22Rv1 (cell line): ENCODE measurements around the gene GIMAP2.

Source experiments
- H3K27ac ChIP-seq: fragments of 450-650 bp; 2 replicates; pipeline ENCODE4 v1.5.1; 2017
- ZFX ChIP-seq: fragments of 450-650 bp; IDR thresholded peaks from 2 replicates; pipeline ENCODE4 v1.6.1; 2017; ENCODE audit warnings: antibody characterized with exemption, borderline replicate concordance
- TF ChIP-seq, protein P1 (sequence below): fragments of 450-650 bp; IDR thresholded peaks from 2 replicates; pipeline ENCODE4 v1.5.1; 2017; ENCODE audit warnings: mild to moderate bottlenecking

The GIMAP2 gene

DNA sequence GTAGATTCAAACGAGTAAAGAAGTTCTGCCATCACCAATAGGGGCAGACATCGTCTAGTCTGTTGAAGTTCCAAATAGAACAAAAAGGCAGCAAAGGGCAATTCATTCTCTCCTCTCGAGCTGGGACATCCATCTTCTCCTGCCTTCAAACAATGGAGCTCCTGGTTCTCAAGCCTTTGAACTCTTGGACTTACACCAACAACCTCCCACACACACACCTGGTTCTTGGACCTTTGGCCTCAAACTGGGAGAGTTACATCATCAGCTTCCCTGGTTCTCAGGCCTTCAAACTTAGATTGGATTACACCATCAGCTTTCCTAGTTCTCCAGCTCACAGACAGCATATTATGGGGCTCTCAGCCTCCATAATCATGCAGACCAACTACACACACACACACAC, 41.9 kb downstream of the GIMAP2 start:
- no peak for TF ChIP-seq ZFX
- TF ChIP-seq, protein P1, sequence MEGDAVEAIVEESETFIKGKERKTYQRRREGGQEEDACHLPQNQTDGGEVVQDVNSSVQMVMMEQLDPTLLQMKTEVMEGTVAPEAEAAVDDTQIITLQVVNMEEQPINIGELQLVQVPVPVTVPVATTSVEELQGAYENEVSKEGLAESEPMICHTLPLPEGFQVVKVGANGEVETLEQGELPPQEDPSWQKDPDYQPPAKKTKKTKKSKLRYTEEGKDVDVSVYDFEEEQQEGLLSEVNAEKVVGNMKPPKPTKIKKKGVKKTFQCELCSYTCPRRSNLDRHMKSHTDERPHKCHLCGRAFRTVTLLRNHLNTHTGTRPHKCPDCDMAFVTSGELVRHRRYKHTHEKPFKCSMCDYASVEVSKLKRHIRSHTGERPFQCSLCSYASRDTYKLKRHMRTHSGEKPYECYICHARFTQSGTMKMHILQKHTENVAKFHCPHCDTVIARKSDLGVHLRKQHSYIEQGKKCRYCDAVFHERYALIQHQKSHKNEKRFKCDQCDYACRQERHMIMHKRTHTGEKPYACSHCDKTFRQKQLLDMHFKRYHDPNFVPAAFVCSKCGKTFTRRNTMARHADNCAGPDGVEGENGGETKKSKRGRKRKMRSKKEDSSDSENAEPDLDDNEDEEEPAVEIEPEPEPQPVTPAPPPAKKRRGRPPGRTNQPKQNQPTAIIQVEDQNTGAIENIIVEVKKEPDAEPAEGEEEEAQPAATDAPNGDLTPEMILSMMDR: no peak
- H3K27ac ChIP-seq: no peak overlapping the region

DNA sequence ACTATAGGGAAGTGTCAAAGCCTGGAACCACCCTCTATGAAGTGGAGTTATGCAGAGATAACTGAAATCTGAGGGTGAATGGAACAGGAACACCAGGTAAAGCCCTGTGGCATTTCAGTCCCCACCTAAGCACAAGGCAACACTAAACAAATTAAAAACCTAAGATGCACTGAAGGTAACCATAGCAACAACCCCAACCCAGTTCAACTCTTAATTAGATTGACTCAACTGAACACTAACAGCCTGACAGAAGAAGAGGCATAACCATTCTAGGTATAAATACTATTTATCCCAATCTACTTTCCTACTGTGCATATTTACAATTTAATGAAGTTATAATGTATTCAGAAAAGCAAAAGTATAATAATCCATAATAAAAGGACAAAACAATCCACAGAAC, 42.5 kb downstream of the GIMAP2 start:
- no peak overlapping the region for H3K27ac ChIP-seq
- no peak for TF ChIP-seq ZFX
- TF ChIP-seq, protein P1: no peak

DNA sequence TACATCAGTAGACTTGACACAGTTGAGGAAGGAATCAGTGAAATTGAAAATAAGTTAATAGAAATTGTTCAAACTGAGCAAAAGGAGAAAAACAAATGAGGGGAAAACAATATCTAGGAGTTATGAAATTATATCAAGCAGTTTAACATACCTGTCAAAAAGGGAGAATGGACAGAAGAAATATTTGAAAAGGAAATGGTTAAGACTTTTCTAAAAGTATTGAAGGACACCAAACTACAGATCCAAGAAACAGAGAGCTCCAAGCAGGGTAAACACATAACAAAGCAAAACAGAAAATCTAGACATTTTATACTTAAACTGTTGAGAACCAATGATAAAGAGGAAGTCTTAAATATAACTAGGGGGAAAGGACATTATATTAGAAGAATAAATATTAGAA, 43.1 kb downstream of the GIMAP2 start:
- H3K27ac ChIP-seq: no peak overlapping the region

DNA sequence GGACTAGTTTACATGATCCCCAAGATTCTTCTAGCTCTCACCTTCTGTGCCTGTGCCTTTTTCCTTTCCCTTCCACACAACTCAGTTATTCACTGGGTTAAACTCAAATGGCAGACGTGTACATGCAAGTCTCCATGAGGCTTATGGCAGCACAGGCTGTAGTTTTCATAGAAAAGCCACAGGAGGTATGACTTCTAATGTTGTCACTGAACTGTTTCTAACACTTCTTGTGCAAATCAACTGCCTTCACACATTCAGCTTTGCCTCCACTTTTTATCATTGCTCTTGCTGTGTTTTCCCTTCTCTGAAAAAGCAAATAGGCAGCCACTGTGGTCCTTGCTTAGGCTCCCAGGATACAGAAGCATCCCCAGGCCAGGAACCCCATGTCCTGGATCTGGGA, 46.4 kb downstream of the GIMAP2 start:
- no peak overlapping the region for H3K27ac ChIP-seq
- TF ChIP-seq ZFX: no peak
- TF ChIP-seq, protein P1: no peak

More for the DNA sequence above, 43.1 kb downstream of the GIMAP2 start:
- no peak for TF ChIP-seq ZFX
- TF ChIP-seq, protein P1: no peak

DNA sequence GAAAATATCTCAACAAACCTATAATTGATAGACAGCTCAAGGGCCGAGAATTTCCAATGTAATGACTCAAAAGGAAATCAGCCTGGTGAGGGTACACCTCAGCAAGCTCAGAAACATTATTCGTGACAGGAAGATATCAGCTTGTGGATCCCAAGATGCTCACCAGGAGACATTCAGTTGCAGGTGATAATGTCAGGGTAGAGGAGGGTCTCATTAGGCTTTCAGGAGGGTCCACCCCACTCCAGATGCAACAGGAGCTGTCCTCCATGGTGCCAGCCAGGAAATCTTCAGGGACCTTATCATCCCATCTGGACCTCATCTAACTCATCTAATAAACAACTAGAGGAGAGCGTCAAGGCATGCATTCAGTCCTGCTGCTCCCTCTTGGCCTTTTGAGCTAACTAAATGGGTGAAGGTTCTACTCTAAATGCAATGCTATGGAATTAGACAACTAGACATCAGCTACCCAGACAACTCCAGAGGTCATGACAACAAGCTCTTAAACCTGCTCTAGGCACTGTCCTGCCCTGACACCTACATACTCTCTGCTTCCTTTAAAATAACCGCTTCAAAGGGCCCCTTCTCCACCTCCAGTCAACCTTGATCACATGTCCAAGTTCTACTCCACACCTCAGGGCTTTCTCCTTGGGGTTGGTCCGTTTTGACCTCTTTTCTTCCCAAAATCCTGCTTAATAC, 47.4 kb downstream of the GIMAP2 start:
- no peak overlapping the region for H3K27ac ChIP-seq
- TF ChIP-seq ZFX: no peak
- TF ChIP-seq, protein P1: no peak

DNA sequence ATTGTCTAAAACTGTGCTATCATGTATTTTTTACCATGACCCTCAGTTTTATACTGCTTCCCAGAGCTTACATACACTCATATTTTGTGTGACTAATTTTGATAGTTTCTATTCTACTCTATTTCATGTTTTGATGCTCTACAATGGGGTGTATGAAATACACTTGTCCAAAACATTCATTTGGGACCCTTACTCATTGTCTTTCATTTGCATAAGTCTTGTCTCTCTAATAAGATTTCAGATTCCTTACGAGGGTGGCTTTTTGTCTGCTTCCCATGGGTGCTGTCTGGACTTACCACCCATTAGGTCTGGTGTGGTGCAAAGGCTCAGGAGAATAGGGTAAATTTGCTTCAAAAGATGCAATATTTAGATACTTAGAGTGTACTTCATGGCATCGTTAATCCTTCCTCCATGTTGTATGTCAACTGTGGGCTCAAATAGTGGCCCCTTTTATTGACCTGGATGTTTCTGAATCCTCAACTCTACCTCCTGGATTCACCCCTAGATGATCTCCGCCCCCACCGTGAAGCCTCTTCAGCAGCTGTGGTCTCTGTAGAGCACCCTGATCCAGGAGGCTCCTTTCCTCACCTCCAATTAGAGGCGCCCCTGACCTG, 48.1 kb downstream of the GIMAP2 start:
- TF ChIP-seq, protein P1: no peak
- no peak for TF ChIP-seq ZFX

GRCh38 chr7:150734254-150734653, 48.7 kb downstream of the GIMAP2 start:
- TF ChIP-seq ZFX: no peak
- TF ChIP-seq, protein P1: no peak
- no peak overlapping the region for H3K27ac ChIP-seq

More for the DNA sequence above, 48.1 kb downstream of the GIMAP2 start:
- no peak overlapping the region for H3K27ac ChIP-seq
